Kidney capillary endothelial cell (primary cell): Measurements from ENCODE around the gene ABLIM1.

Experiments
- DNase-seq: peaks from one replicate; pipeline ENCODE4 v3.0.0-alpha.2; 2018; ENCODE audit warnings: low spot score

The ABLIM1 gene

GRCh38 chr10:114518401-114519305, 139.4 kb downstream of the ABLIM1 start:
- no peak for DNase-seq

DNA sequence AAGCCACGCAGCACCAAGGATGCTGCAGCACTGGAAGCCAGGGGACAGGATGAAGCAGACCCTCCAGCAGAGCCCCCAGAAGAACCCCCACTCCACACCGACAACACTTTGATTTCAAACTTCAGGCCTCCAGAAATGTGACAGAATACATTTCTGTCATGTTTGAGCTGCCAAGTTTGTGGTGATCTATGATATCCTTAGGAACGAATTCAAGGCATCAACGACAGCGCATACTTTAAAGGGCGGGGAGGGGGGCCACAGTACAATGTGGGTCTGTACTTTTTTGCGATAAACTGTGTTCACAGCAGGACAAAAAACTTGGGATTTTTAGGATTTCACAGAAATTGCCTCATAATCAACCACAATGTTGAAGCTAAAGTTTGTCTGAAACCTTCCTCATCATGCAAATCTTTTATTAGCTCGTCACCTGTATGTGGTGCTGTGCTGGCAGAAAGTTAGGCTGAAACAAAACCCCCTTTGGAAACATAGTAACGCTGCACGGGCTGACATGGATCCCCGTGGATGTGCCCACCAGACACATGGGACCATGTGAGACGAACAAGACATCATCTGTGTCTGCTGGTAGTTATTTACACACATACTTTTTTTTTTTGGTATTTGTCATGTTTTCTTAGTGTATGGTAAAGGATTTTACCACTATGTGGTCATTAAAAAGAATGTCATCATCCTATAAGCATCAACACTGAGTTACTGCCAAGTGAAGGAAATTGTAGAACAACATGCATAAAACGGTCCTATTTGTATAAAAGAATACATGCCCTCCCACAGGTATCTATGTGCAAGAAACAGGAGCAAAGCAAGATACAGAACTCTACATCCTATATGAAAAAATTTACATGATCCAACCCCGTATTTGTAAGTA, 140.5 kb downstream of the ABLIM1 start:
- DNase-seq: no peak

DNA sequence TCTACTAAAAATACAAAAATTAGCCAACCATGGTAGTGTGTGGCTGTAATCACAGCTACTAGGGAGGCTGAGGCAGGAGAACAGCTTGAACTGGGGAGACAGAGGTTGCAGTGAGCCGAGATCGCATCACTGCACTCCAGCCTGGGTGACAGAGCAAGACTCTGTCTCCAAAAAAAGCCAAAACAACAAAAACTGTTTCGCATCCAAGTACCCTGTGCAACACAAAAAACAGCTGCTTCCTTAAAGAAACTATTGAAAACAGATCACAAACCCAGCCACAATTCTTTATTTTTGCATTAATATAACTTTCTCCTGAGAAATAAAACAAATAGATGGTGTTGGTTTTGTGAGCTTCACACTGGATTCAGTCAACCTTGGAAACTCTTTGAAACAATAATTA, 141.7 kb downstream of the ABLIM1 start:
- no peak for DNase-seq

DNA sequence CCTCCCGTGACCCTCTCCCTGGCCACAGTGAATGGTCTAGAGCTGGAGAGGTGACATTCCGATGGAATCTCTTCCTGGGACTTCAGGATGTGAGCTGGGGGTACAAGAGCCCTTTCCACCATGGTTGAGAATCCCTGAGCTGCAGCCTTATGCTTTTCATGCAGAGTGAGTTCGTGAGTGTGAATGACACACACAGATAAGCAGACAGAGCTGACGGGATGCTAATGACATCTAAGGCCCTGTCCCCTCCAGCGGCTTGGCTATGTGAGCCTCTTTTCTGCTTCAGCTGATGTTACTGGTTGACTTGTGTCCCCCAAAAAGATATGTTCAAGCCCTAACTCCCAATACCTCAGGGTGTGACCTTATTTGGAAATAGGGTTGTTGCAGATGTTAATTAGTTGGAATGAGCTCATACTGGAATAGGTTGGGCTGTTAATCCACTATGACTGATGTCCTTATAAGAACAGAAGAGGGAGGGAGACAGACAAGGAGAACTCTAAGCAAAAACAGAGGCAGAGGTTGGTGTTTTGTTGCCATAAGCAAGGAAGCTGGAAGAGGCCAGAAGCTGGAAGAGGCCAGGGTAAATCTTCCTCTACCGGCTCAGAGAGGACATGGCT, 142.7 kb downstream of the ABLIM1 start:
- no peak for DNase-seq

DNA sequence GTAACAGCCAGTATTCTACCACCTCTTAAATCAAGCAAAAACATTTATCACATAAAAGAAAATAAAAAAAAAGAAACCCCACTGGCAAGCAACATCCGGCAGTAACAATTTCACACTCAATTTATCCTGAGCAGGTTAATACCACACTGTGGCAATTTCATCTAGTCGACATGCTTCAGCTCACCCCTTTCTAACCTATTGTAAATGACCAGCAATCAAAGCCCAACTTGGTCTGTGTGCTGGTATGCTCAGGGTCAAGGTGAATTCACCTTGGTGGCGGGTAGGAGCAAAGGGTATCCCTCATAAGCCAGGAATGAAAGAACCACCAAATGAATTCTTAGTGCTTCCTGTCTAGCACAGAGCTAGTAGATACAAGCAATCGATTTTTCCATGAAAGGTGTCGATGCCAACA, 144.7 kb downstream of the ABLIM1 start:
- no peak for DNase-seq

- DNase-seq: no peak
Observed at GRCh38 chr10:114511881-114512280, 146.2 kb downstream of the ABLIM1 start.

DNA sequence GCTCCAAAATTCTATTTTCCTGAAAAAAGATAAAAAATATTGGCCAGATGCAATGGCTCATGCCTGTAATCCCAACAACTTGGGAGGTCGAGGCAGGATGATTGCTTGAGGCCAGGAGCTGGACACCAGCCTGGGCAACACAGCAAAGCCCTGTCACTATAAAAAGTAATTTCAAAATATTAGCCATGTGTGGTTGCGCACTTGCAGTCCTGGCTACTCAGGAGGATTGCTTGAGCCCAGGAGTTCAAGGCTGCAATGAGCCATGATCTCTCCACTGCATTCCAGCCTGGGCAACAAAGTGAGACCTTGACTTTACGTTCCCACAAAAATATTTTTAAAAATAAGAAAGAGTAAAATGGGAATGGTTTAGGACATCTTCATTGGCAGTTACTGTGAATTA, 149.7 kb downstream of the ABLIM1 start:
- no peak for DNase-seq

GRCh38 chr10:114507449-114507848, 150.6 kb downstream of the ABLIM1 start:
- DNase-seq: no peak

DNA sequence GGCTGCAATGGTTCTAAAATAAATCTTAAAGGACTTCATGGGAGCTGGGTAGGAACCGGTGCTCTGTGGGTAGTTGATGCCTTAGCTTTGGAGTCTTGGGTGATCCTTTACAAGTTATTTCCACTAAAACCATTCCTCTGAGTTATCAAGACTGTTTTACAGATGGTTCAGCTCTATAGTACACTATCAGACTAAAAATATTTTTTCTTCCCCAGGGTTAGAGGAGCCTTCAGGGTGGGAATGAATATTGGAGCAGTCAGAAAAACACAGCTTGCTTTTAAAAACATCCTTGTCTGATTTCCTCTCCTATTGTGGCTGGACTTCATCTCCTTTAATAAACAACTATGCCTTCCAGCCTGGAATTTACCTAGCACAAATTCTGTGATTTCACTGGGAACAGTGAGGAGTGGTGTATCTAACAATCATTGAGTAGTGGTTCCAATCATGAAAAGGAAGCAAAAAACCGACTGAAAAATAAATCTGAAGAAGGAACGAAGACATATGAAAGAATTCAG, 151.1 kb downstream of the ABLIM1 start:
- no peak for DNase-seq

GRCh38 chr10:114504769-114505579, 153.1 kb downstream of the ABLIM1 start:
- DNase-seq: peak; percentile 16

- DNase-seq: no peak
Observed at GRCh38 chr10:114502074-114502473, 156.0 kb downstream of the ABLIM1 start.

DNA sequence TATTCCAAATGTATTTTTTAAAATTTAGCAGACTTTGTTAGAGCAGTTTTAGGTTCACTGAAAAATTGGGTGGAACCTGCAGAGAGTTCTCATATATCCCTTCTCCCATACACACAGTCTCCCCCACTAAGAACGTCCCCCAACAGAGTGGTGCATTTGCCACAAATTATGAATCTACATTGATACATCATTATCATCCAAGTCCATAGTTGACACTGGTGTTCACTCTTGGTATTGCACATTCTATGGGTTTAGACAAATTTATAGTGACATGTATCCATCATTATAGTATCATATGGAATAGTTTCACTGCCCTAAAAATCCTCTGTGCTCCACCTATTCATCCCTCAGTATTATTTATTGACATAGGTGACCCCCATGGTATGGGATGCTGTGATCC, 156.4 kb downstream of the ABLIM1 start:
- no peak for DNase-seq

DNA sequence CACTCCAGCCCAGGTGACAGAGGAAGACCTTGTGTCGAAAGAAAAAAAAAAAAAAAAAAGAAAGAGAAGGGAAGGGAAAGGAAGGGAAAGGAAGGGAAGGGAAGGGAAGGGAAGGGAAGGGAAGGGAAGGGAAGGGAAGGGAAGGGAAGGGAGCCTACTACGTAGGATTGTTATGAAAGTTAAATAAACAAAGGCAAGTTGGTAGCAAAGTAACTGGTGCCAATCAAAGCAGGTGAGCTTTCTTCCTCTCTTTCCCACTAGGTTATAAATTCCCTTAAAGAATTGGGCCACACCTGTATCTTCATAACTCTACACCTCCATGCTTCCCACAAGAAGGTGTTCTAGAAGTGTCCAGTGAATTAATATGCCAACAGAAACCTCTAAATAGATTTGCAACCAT, 157.4 kb downstream of the ABLIM1 start:
- no peak for DNase-seq

GRCh38 chr10:114499630-114500190, 158.4 kb downstream of the ABLIM1 start:
- DNase-seq: no peak

GRCh38 chr10:114499116-114499515, 159.0 kb downstream of the ABLIM1 start:
- DNase-seq: no peak

GRCh38 chr10:114498413-114499111, 159.5 kb downstream of the ABLIM1 start:
- DNase-seq: no peak

GRCh38 chr10:114495303-114495702, 162.8 kb downstream of the ABLIM1 start:
- no peak for DNase-seq

- DNase-seq: peak; percentile 37
Observed at GRCh38 chr10:114492351-114493037, 165.6 kb downstream of the ABLIM1 start.

GRCh38 chr10:114491933-114492332, 166.1 kb downstream of the ABLIM1 start:
- DNase-seq: no peak

DNA sequence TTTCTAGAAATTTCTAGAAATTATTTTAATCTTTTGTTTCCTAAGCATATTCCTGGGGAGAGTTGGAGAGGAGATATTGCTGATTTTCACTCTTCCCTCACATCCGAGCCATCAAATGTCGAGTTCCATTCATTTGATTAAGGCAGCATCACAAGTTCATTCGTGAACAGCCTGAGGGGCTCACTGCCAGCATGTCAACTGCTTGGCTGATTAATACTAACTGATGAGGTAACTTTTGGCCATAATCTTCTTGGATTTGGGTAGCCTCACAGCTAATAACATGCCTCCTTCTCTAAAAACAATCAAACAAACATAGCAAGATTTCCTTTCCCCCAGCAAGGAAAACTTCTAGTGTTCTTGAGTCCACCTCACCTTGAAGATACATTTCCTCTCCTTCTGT, 166.7 kb downstream of the ABLIM1 start:
- DNase-seq: no peak
